H9 (cell line): ENCODE results near the gene ATP13A2. TPM values are rescaled to one million over a fixed set of nuclear protein-coding genes. Genes with fewer than 3 reads are reported as not detected.

Experiments used
- DNase-seq: peaks from one replicate; pipeline ENCODE4 v3.0.0-alpha.2; 2017
- H2AFZ ChIP-seq: one replicate; pipeline ENCODE4 v1.6.1; 2013; ENCODE audit warnings: mild to moderate bottlenecking, low read length, control low read depth, moderate library complexity
- H2AK5ac ChIP-seq: 2 replicates; pipeline ENCODE4 v1.6.1; 2013; ENCODE audit warnings: low read length, control low read depth, mixed read lengths; ENCODE audit not compliant: insufficient read length
- H2BK120ac ChIP-seq: one replicate; pipeline ENCODE4 v1.6.1; 2013; ENCODE audit warnings: low read depth, mild to moderate bottlenecking, low read length, control low read depth, inconsistent platforms; ENCODE audit not compliant: poor library complexity, severe bottlenecking
- H2BK12ac ChIP-seq: 2 replicates; pipeline ENCODE4 v1.6.1; 2013; ENCODE audit warnings: low read length, control low read depth, mixed read lengths, low read depth; ENCODE audit not compliant: insufficient read length
- H2BK15ac ChIP-seq: 2 replicates; pipeline ENCODE4 v1.6.1; 2013; ENCODE audit warnings: low read depth, low read length, control low read depth
- H2BK20ac ChIP-seq: one replicate; pipeline ENCODE4 v1.6.1; 2013; ENCODE audit warnings: low read depth, mild to moderate bottlenecking, low read length, control low read depth, inconsistent platforms; ENCODE audit not compliant: poor library complexity, severe bottlenecking
- H2BK5ac ChIP-seq: 2 replicates; pipeline ENCODE4 v1.6.1; 2013; ENCODE audit warnings: low read length, control low read depth, mixed read lengths; ENCODE audit not compliant: insufficient read length
- H3K14ac ChIP-seq: 2 replicates; pipeline ENCODE4 v1.6.1; 2013; ENCODE audit warnings: low read length, control low read depth; ENCODE audit not compliant: insufficient read depth
- H3K18ac ChIP-seq: 2 replicates; pipeline ENCODE4 v1.6.1; 2013; ENCODE audit warnings: low read depth, mild to moderate bottlenecking, mixed read lengths, low read length, control low read depth; ENCODE audit not compliant: insufficient read length
- H3K23ac ChIP-seq: 2 replicates; pipeline ENCODE4 v1.6.1; 2013; ENCODE audit warnings: low read length, control low read depth, mixed read lengths, low read depth; ENCODE audit not compliant: insufficient read length
- H3K23me2 ChIP-seq: 2 replicates; pipeline ENCODE4 v1.6.1; 2013; ENCODE audit warnings: low read depth, mild to moderate bottlenecking, mixed read lengths, low read length, control low read depth; ENCODE audit not compliant: insufficient read length, poor library complexity, severe bottlenecking
- H3K27ac ChIP-seq: 2 replicates; pipeline ENCODE4 v1.5.1; 2013; ENCODE audit warnings: low read length, control low read depth, mixed read lengths, low read depth; ENCODE audit not compliant: insufficient read length
- H3K27me3 ChIP-seq: 2 replicates; pipeline ENCODE4 v1.6.1; 2013; ENCODE audit warnings: low read length, control low read depth, inconsistent platforms; ENCODE audit not compliant: insufficient read depth
- H3K4ac ChIP-seq: 2 replicates; pipeline ENCODE4 v1.6.1; 2013; ENCODE audit warnings: low read depth, mild to moderate bottlenecking, control low read depth, inconsistent platforms, low read length, moderate library complexity
- H3K4me1 ChIP-seq: 2 replicates; pipeline ENCODE4 v1.6.1; 2013; ENCODE audit warnings: low read length, control low read depth, inconsistent platforms; ENCODE audit not compliant: insufficient read depth
- H3K4me2 ChIP-seq: 2 replicates; pipeline ENCODE4 v1.6.1; 2013; ENCODE audit warnings: low read length, control low read depth, mixed read lengths; ENCODE audit not compliant: insufficient read length, insufficient read depth
- H3K56ac ChIP-seq: 2 replicates; pipeline ENCODE4 v1.6.1; 2013; ENCODE audit warnings: low read depth, mild to moderate bottlenecking, mixed read lengths, low read length, control low read depth; ENCODE audit not compliant: insufficient read length
- H3K79me1 ChIP-seq: 2 replicates; pipeline ENCODE4 v1.6.1; 2013; ENCODE audit warnings: low read depth, mild to moderate bottlenecking, moderate library complexity, low read length, control low read depth, inconsistent platforms; ENCODE audit not compliant: insufficient read depth, poor library complexity, severe bottlenecking
- H3K79me2 ChIP-seq: 2 replicates; pipeline ENCODE4 v1.6.1; 2013; ENCODE audit warnings: low read length, control low read depth, inconsistent platforms; ENCODE audit not compliant: insufficient read depth
- H3K9ac ChIP-seq: 2 replicates; pipeline ENCODE4 v1.6.1; 2013; ENCODE audit warnings: low read length, control low read depth, mixed read lengths; ENCODE audit not compliant: insufficient read length; ENCODE audit errors: extremely low read depth
- H3K9me3 ChIP-seq: one replicate; pipeline ENCODE4 v1.6.1; 2013; ENCODE audit warnings: low read depth, low read length, inconsistent platforms; ENCODE audit not compliant: control insufficient read depth
- H3T11ph ChIP-seq: one replicate; pipeline ENCODE4 v1.6.1; 2013; ENCODE audit warnings: mild to moderate bottlenecking, low read length, control low read depth, inconsistent platforms
- H4K20me1 ChIP-seq: one replicate; pipeline ENCODE4 v1.6.1; 2013; ENCODE audit not compliant: control insufficient read depth, insufficient read length, insufficient read depth
- H4K5ac ChIP-seq: 2 replicates; pipeline ENCODE4 v1.6.1; 2013; ENCODE audit warnings: low read depth, mild to moderate bottlenecking, mixed read lengths, low read length, control low read depth; ENCODE audit not compliant: insufficient read length
- H4K8ac ChIP-seq: replicated peaks from 2 replicates; pipeline ENCODE4 v1.6.1; 2013; ENCODE audit warnings: low read length, control low read depth, mixed read lengths, low read depth; ENCODE audit not compliant: insufficient read length
- H4K91ac ChIP-seq: 2 replicates; pipeline ENCODE4 v1.6.1; 2013; ENCODE audit warnings: low read depth, mild to moderate bottlenecking, moderate library complexity, mixed read lengths, low read length, control low read depth; ENCODE audit not compliant: insufficient read length
- H3K27ac Mint-ChIP-seq, 3 experiments: 2 replicates in 2 of 3; 3 replicates in 1 of 3; pipeline ENCODE4 v1.8.0; 2020 to 2021; ENCODE audit warnings: mixed read lengths in 3 of 3, mild to moderate bottlenecking in 1 of 3, moderate library complexity in 1 of 3
- H3K27me3 Mint-ChIP-seq: 2 replicates; pipeline ENCODE4 v1.8.0; 2021; ENCODE audit warnings: low read depth, mild to moderate bottlenecking, moderate library complexity, mixed read lengths
- H3K36me3 Mint-ChIP-seq, 3 experiments: 2 replicates in 2 of 3; 3 replicates in 1 of 3; pipeline ENCODE4 v1.8.0; 2020 to 2021; ENCODE audit warnings: low read depth in 3 of 3, mixed read lengths in 3 of 3; ENCODE audit not compliant: insufficient read depth in 1 of 3
- H3K4me1 Mint-ChIP-seq, 2 experiments: 2 replicates each; pipeline ENCODE4 v1.8.0; 2020; ENCODE audit warnings: mixed read lengths in 2 of 2
- H3K4me3 Mint-ChIP-seq, 2 experiments: 2 replicates in 1 of 2; 3 replicates in 1 of 2; pipeline ENCODE4 v1.8.0; 2020 to 2021; ENCODE audit warnings: mild to moderate bottlenecking in 2 of 2, mixed read lengths in 2 of 2, moderate library complexity in 1 of 2
- H3K9me3 Mint-ChIP-seq, 2 experiments: 2 replicates in 1 of 2; 3 replicates in 1 of 2; pipeline ENCODE4 v1.8.0; 2020; ENCODE audit warnings: mild to moderate bottlenecking in 2 of 2, mixed read lengths in 2 of 2, moderate library complexity in 1 of 2
- CTCF ChIP-seq: fragments of 200-600 bp; sonication (generic); conservative IDR thresholded peaks from 3 replicates; pipeline ENCODE4 v1.8.0; 2021; ENCODE audit warnings: antibody characterized with exemption, mild to moderate bottlenecking
- WGBS: extraction: QIAGEN DNeasy Blood & Tissue Kit; methylation state at CpG from one replicate; pipeline ENCODE4 v1.1.7; 2013; ENCODE audit warnings: missing lambda C conversion rate, low lambda C conversion rate, mixed read lengths; ENCODE audit not compliant: insufficient read length; ENCODE audit errors: extremely low coverage; 5-methylcytosine and 5-hydroxymethylcytosine counted together
- total RNA-seq: library from RNA; stranded (reverse); gene quantifications from 2 replicates; pipeline ENCODE4 v1.2.1, GENCODE V29; 2021

ATP13A2 gene
- total RNA-seq, 1 experiment from 2014 or later: 53.6 TPM

GRCh38 chr1:16982902-16983301 lies 28.8 kb downstream of the ATP13A2 start:
- no peak for DNase-seq
- Mint-ChIP-seq H3K36me3 (peaks cover 4 to 12% (median 11%) of the 10 kb centered on the region in 3 experiments; a peak in 5 of 7 replicates), H3K9me3 (no peaks in the 10 kb centered on the region), H3K27me3 (peaks cover 9% of the 10 kb centered on the region), H3K4me3 (peak overlapping the region in 1 of 2 experiments; percentile 21; a peak in 1 of 5 replicates), H3K27ac (peak overlapping the region; percentile 4 to 40 (median 34); a peak in 4 of 7 replicates), H3K4me1 (peaks cover 21 to 35% of the 10 kb centered on the region in 2 experiments)
- Histone ChIP-seq H4K91ac (no peak overlapping the region), H2AK5ac (no peak overlapping the region), H3K23me2 (peaks cover 11% of the 10 kb centered on the region), H4K8ac (no peak overlapping the region), H2BK12ac (no peak overlapping the region), H2BK15ac (no peak overlapping the region), H3K56ac (no peak overlapping the region), H3K18ac (no peak overlapping the region), H4K20me1 (no peaks in the 10 kb centered on the region), H4K5ac (no peak overlapping the region), H3K27me3 (no peaks in the 10 kb centered on the region), H3K27ac (no peak overlapping the region), H2BK20ac (no peak overlapping the region), H3T11ph (no peak overlapping the region), H3K79me2 (no peaks in the 10 kb centered on the region; the same call in 1 of the 2 replicates), H2BK120ac (no peak overlapping the region), H3K9me3 (no peaks in the 10 kb centered on the region), H3K9ac (no peak overlapping the region), H2BK5ac (no peak overlapping the region), H2AFZ (no peak overlapping the region), H3K79me1 (no peaks in the 10 kb centered on the region), H3K4me1 (no peaks in the 10 kb centered on the region; the same call in 1 of the 2 replicates), H3K4me2 (no peak overlapping the region), H3K23ac (no peak overlapping the region), H3K14ac (no peak overlapping the region), H3K4ac (no peak overlapping the region)
- no peak for TF ChIP-seq CTCF
- WGBS: no CpG with 5 or more reads among the region's 11 CpGs
